Stimulated activated CD4-positive, alpha-beta T cell treated with anti-CD3 and anti-CD28 coated beads, TNF-alpha, amount 100 ng/mL, for 4 hours (primary cell): Measurements from ENCODE around the gene SLC16A3.

ENCODE experiments used
- DNase-seq, 3 experiments: peaks; one replicate each; pipeline ENCODE4 v3.0.0-alpha.2; 2020; ENCODE audit warnings: low read depth in 3 of 3

Gene SLC16A3

GRCh38 chr17:82223517-82223916 lies 5.3 kb upstream of the SLC16A3 start:
- no peak for DNase-seq

- DNase-seq, result no peak
Observed at GRCh38 chr17:82224666-82225065, 4.2 kb upstream of the SLC16A3 start.

GRCh38 chr17:82225368-82226029 lies 3.3 kb upstream of the SLC16A3 start:
- DNase-seq, result no peak

- no peak for DNase-seq
Observed at GRCh38 chr17:82226146-82226808, 2.6 kb upstream of the SLC16A3 start.

- no peak for DNase-seq
Observed at GRCh38 chr17:82226809-82227628, 1.8 kb upstream of the SLC16A3 start.

- DNase-seq, result no peak
Observed at GRCh38 chr17:82227629-82228277, 1.1 kb upstream of the SLC16A3 start.

- no peak for DNase-seq
Observed at GRCh38 chr17:82228278-82228841, 482 bp upstream of the SLC16A3 start.

- DNase-seq, result no peak
Observed at GRCh38 chr17:82229698-82230608, 1.1 kb downstream of the SLC16A3 start.

- no peak for DNase-seq
Observed at GRCh38 chr17:82230609-82231311, 1.9 kb downstream of the SLC16A3 start.

GRCh38 chr17:82231312-82231561 lies 2.4 kb downstream of the SLC16A3 start:
- DNase-seq, result no peak

GRCh38 chr17:82231562-82232321 lies 2.9 kb downstream of the SLC16A3 start:
- DNase-seq, result no peak

GRCh38 chr17:82232322-82232820 lies 3.5 kb downstream of the SLC16A3 start:
- no peak for DNase-seq

- no peak for DNase-seq
Observed at GRCh38 chr17:82232876-82233785, 4.3 kb downstream of the SLC16A3 start.

GRCh38 chr17:82234211-82235055 lies 5.6 kb downstream of the SLC16A3 start:
- DNase-seq, result no peak

GRCh38 chr17:82235056-82235774 lies 6.4 kb downstream of the SLC16A3 start:
- no peak for DNase-seq

GRCh38 chr17:82235775-82236141 lies 6.9 kb downstream of the SLC16A3 start:
- no peak for DNase-seq
